NCI-H82 (cell line): ENCODE data around the gene COA6.
"Not testable (repeated sequence)": the region's sequence is repeated elsewhere in the genome, so short reads cannot be mapped to it uniquely, and the experiment has no call there.

Experiments
- DNase-seq: peaks from one replicate; lab custom pipeline; 2025; lab: John Stamatoyannopoulos, UW

The COA6 gene

DNA sequence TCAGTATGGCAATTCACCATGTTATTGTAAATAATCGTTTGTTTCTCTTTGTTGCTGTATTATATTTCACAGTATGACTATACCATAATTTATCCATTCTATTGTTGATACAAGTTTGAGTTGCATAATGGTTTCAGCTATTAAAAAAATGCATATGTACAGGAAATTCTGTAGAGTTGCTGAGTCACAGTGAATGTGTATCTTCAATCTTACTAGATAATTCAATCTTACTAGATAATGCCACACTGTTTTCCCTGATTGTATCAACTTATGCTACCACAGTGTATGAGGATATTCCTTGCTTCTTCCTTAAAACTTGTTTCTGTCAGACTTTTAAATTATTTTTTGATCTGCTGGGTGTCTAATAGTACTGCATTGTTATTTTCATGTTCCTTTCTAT, 3.5 kb upstream of the COA6 start:
- no peak for DNase-seq

DNA sequence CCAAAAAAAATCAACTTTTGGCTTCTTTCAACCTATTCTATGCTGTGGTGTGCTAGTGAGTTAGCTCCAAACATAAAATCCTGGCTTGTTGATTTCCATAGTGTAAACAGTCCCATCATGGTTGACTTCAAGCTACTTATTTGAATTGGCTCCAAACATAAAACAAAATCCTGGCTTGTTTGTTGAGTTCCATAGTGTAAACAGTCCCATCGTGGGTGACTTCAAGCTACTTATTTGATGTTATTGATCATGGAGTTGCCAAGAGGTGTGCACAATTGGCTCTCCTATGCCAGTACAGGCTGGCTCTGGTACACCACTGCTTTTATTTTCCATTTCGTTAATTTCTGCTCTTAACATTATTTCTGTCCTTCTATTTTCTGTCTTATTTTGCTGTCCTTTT, 1.8 kb upstream of the COA6 start:
- DNase-seq: no peak

GRCh38 chr1:234372011-234372757, 1.1 kb upstream of the COA6 start:
- DNase-seq: no peak

- DNase-seq: peak; percentile 87
Measured at GRCh38 chr1:234373959-234374254, 651 bp downstream of the COA6 start.

DNA sequence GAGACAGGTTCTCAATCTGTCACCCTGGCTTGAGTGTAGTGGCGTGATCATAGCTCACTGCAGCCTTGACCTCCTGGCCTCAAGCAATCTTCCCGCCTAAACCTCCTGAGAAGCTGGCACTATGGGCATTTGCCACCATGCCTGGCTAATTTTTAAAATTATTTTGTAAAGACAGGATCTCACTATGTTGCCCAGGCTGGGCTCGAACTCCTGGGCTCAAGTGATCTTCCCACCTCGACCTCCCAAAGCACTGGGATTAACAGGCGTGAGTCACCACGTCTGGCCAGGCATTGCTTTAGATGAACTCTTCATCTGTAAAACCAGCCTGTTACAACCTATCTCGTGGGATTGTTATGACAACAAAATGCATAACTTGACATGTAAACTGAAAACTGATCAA, 2.4 kb downstream of the COA6 start:
- no peak for DNase-seq

DNA sequence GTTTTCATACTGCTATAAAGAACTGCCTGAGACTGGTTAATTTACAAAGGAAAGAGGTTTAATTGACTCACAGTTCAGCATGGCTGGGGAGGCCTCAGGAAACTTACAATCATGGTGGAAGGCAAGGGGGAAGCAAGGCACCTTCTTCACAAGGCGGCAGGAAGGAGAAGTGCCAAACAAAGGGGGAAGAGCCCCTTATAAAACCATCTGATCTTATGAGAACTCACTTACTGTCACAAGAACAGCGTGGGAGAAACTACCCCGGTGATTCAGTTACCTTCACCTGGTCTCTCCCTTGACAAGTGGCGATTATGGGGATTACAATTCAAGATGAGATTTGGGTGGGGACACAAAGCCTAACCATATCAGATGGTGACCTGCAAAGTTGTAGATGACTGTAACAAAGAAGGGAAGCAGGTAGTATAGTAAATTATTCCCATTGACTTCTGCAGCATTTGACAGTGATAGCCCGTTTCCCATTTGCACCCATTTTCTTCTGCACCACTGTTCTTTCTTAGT, 6.4 kb downstream of the COA6 start:
- not testable (repeated sequence) for DNase-seq

DNA sequence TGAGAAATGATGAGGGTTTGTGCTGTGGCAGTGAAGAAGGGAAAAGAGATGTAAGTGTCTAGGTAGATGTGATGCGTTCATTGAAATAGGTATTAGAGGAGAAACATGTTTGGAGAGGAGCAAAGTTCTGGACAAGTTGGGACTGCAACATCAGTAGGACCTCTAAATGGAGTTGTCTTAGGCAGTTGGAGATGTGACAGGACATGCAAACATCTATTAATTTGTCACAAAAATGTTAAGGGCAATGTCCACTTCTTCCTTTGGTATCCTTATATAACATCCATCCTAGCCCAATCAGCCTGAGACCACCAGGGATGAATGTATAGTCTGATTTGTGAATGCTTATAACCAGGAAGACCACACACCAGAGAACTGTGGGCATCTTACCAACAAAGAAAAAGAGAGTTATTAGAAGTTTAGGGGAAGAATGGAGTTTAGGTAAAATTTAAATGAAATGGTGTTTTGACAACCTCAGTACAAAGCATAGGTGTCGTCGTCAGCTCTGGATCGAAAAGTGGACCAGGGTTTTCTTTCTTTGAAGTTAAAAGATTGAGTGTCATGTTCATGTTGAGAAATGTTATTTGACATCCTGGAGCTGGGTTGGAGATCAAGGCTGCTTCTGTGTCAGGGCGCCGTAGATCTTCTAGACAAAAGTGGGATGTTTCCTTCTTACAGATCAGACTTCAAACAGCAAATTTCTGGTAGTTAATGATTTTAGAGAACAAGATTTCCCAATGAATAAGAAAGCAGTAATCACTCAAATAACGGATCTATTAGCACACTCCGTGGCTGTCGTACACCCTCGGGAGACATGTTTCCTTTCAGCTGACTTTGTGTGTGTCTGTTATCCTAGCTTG, 8.7 kb downstream of the COA6 start:
- DNase-seq: no peak

DNA sequence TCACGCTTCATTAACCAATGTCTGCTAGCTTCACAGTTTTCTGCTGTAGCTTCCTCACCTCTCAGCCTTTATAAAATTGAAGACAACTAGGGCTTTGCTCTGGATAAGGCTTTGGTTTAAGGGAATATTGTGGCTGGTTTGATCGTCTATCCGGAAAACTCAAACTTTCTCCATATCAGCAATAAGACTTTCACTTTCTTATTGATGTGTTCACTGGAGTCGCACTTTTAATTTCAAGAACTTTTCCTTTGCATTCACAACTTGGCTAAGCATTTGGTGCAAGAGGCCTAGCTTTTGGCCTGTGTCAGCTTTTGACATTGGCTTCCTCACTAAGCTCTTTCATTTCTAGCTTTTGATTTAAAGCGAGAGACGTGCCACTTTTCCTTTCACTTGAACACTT, 12.9 kb downstream of the COA6 start:
- DNase-seq: no peak

GRCh38 chr1:234388094-234388493, 14.8 kb downstream of the COA6 start:
- no peak for DNase-seq

DNA sequence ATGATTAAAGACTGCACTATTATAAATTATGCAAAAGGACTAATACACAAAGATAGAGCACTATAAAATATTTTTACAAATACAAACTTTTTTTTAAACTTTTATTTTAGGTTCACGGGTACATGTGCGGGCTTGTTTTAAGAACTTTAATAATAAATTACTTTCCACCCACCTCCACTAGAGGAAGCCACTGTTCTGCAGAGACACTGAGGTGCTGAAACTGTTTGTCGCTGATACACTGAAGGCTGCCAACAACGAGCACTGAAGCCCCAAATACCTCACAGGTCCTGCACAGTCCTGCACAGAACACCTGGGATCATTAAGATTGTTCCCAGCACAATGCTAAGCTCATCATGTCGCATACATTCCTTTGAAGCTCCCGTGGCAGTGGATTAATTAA, 19.9 kb downstream of the COA6 start:
- DNase-seq: no peak

DNA sequence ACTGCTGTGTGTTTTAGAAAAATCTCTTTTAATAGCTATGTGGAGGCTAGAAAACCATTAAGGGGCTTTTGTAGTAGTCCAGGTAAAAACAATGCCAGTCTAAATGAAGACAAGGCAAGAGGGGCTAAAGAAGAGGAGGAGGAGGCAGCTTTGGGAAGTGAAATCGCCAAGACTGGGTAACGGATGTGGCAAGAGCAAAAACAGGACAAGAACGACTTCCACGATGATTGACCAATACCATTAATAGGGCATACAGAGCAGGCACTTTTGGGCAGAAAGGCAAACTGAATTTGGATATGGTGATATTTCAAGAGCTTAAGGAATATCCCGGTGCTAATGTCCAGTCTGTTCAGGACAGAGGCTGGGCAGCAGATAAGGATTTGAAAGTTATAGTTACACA, 22.0 kb downstream of the COA6 start:
- no peak for DNase-seq

DNA sequence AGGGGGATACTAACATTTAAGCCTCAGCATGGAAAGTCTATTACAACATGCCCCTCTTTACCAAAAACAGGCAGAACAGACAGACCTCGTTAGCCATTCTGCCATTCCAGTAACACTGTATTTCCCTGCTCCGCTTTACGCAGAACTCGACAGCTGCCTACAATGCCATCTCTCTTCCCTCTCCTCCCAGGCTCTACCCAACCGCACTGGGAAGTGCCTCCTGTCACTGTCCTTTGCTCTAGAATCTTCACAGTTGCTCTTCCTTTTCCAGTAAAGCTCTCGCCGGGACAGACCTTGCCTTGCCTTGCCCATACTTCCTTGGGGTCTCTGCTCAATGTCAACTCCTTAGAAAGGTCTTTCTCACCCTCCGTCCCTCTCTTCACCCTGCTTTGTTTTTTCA, 22.8 kb downstream of the COA6 start:
- DNase-seq: no peak

GRCh38 chr1:234396871-234397270, 23.6 kb downstream of the COA6 start:
- DNase-seq: no peak

DNA sequence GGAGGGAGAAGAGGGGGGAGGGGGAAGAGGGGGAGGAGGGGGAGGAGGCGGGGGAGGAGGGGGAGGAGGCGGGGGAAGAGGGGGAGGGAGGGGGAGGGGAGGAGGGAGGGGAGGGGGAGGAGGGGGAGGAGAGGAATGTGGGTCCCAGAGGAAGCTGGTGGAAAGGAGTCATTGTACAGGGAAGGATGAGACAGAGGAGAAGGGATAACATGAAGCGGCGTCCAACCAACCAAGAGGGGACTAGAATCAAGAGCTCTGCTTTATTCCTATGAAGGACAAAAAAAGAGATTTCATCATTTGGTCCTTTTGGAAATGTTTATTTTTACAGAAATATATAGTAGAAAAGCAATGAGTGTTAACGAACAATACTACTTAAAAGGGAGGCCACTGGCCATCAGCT, 24.5 kb downstream of the COA6 start:
- DNase-seq: no peak

DNA sequence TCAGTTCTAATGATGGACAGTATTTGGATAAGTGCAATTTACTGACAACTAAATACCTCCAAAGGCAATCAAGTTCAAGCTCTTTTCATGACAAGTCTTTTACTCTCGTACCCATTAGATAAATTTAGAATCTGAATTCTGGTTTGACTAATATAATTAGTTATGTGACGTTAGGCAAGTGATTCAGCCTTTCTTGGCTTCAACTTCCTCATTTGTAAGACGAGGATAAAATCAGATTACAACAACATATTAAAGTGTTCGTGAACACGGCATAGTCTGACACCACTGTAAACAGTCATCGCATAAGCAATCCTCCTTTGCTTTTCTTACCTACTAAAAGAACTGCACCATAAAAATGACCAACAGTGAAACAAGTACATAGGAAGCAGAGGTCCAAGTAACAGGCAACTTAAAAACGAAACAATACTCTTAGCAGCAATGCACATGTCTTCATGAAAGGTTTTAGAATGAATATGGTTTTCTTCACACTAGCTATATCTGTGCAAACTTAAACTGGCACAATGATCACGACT, 25.7 kb downstream of the COA6 start:
- DNase-seq: no peak

DNA sequence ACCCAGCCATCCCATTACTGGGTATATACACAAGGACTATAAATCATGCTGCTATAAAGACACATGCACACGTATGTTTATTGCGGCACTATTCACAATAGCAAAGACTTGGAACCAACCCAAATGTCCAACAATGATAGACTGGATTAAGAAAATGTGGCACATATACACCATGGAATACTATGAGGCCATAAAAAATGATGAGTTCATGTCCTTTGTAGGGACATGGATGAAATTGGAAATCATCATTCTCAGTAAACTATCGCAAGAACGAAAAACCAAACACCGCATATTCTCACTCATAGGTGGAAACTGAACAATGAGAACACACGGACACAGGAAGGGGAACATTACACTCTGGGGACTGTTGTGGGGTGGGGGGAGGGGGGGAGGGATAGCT, 26.3 kb downstream of the COA6 start:
- DNase-seq: not testable (repeated sequence)

- DNase-seq: no peak
Measured at GRCh38 chr1:234400773-234401172, 27.5 kb downstream of the COA6 start.

GRCh38 chr1:234401658-234402057, 28.4 kb downstream of the COA6 start:
- no peak for DNase-seq

GRCh38 chr1:234402939-234403338, 29.7 kb downstream of the COA6 start:
- peak; percentile 43 for DNase-seq

DNA sequence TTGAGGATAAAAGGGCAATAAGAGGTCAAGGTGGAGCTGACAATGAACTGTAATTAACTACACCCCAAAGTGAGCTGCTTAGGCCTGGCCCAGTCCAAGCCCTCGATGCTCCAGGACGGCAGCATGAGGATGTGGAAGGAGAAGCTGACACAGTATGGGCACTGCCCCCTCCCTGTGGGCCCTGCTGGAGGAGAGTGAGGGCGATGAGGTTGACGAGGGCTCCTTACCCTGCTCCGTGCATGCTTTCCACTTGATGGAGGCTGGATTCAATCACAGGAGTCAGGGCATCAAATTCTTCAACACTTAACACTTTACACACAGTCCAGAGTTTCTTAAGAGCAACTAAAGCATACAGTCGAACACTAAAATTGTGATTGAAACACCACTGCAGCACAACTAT, 32.4 kb downstream of the COA6 start:
- DNase-seq: no peak

DNA sequence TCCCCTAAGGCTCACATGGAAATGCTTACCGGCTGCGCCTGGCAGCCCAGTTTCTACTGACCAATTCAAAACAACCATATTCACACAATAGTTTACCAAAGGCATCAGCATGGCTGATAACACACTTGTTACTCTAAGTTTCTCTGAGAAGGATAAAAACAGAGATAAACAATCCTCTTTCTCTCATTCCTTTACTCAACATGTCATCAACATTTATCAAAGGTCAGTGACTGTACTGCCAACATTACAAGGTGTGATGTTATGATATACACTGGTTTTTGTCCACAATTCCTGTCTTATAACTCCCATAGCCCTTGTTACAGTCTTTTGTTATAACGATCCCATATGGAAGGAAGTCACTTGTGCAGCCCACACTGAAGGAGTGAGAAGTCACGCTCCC, 33.6 kb downstream of the COA6 start:
- no peak for DNase-seq

- no peak for DNase-seq
Measured at GRCh38 chr1:234408757-234409156, 35.5 kb downstream of the COA6 start.

DNA sequence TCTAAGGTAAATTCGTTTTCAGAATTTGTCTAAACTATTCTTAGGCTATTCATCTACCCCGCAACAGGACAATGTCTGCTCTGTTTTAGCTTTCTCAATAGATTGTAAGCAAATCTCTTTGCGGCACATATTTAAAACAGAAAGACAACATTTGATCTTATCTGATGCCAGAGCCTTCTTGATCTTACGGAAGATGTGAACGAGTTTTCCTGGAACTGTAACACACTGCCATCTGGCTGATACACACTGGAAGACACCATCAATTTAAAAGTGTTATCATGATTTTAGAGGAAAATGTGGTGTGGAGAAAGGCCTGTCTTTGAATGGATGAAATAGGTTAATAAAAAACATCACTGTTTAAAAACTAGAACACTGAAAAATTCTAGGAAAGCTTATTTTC, 36.1 kb downstream of the COA6 start:
- no peak for DNase-seq
